IMR-90 (cell line): ENCODE results near the gene ZNF507. TPM values are rescaled to one million over a fixed set of nuclear protein-coding genes. Genes with fewer than 3 reads are reported as not detected.

Source experiments
- ATAC-seq: fragments of 200-7000 bp; cut with Tn5 transposase; 2 replicates; pipeline ENCODE4 v1.9.1; 2020; ENCODE audit warnings: low read depth, mild to moderate bottlenecking, moderate library complexity
- BruUV-seq: library from RNA; stranded (reverse); fragments of 400-500 nt; replicated peaks from 2 replicates; lab custom pipeline; 2021; lab: Mats Ljungman, UMichigan
- CTCF ChIA-PET: fragments of 300-600 bp; formaldehyde crosslinking; extraction: SDS; loops from one replicate; lab custom pipeline; 2021; ENCODE audit warnings: antibody characterized with exemption; lab: Yijun Ruan, JAX
- POLR2A ChIA-PET: fragments of 300-600 bp; sonication (Branson Sonifier 250); formaldehyde crosslinking; loops from one replicate; lab custom pipeline; 2022; ENCODE audit warnings: antibody characterized with exemption; ENCODE audit not compliant: unreplicated experiment; lab: Charles Lee
- DNase-seq: peaks from one replicate; pipeline ENCODE4 v3.0.0; 2013
- H2AFZ ChIP-seq: replicated peaks from 2 replicates; pipeline ENCODE3; 2013; ENCODE audit warnings: low read length, mild to moderate bottlenecking; ENCODE audit not compliant: poor library complexity
- H2AK5ac ChIP-seq: 2 replicates; pipeline ENCODE4 v1.6.1; 2013; ENCODE audit warnings: low read depth, low read length, inconsistent platforms
- H2AK9ac ChIP-seq: replicated peaks from 2 replicates; pipeline ENCODE3; 2013; ENCODE audit warnings: mild to moderate bottlenecking, low read depth, low read length, moderate library complexity; ENCODE audit not compliant: poor library complexity
- H2BK120ac ChIP-seq: 2 replicates; pipeline ENCODE4 v1.6.1; 2013; ENCODE audit warnings: low read depth, low read length, inconsistent platforms
- H2BK15ac ChIP-seq: 3 replicates; pipeline ENCODE4 v1.6.1; 2013; ENCODE audit warnings: low read depth, low read length, inconsistent platforms
- H2BK20ac ChIP-seq: 2 replicates; pipeline ENCODE4 v1.6.1; 2013; ENCODE audit warnings: low read depth, mild to moderate bottlenecking, inconsistent platforms, low read length, moderate library complexity
- H2BK5ac ChIP-seq: 2 replicates; pipeline ENCODE4 v1.6.1; 2013; ENCODE audit warnings: mild to moderate bottlenecking, low read depth, low read length, inconsistent platforms; ENCODE audit not compliant: poor library complexity, severe bottlenecking
- H3K14ac ChIP-seq: replicated peaks from 2 replicates; pipeline ENCODE4 v1.6.1; 2013; ENCODE audit warnings: low read depth, low read length, inconsistent platforms
- H3K18ac ChIP-seq: 2 replicates; pipeline ENCODE4 v1.6.1; 2013; ENCODE audit warnings: low read depth, low read length, control low read depth
- H3K23ac ChIP-seq: 2 replicates; pipeline ENCODE4 v1.6.1; 2013; ENCODE audit warnings: low read depth, low read length, inconsistent platforms
- H3K27ac ChIP-seq: 2 replicates; pipeline ENCODE4 v1.5.1; 2013; ENCODE audit warnings: mild to moderate bottlenecking, control low read depth, low read length; ENCODE audit not compliant: insufficient read depth
- H3K27me3 ChIP-seq: 2 replicates; pipeline ENCODE4 v1.6.1; 2013; ENCODE audit warnings: low read length; ENCODE audit not compliant: control insufficient read depth, insufficient read depth
- H3K36me3 ChIP-seq: 2 replicates; pipeline ENCODE4 v1.6.1; 2013; ENCODE audit warnings: low read length, mixed read lengths; ENCODE audit not compliant: control insufficient read depth, insufficient read depth
- H3K4ac ChIP-seq: 2 replicates; pipeline ENCODE4 v1.6.1; 2013; ENCODE audit warnings: low read depth, low read length, inconsistent platforms
- H3K4me1 ChIP-seq: 2 replicates; pipeline ENCODE4 v1.6.1; 2013; ENCODE audit warnings: low read length, mixed read lengths; ENCODE audit not compliant: control insufficient read depth, insufficient read depth
- H3K4me2 ChIP-seq: 2 replicates; pipeline ENCODE4 v1.6.1; 2013; ENCODE audit warnings: low read depth, mild to moderate bottlenecking, control low read depth, low read length, moderate library complexity
- H3K4me3 ChIP-seq: 2 replicates; pipeline ENCODE4 v1.5.1; 2013; ENCODE audit warnings: low read depth, mild to moderate bottlenecking, control low read depth, low read length, moderate library complexity; ENCODE audit not compliant: insufficient read depth
- H3K56ac ChIP-seq: 2 replicates; pipeline ENCODE4 v1.6.1; 2013; ENCODE audit warnings: low read length, inconsistent platforms; ENCODE audit not compliant: insufficient read depth; ENCODE audit errors: extremely low read depth
- H3K79me1 ChIP-seq, 2 experiments: 2 replicates each; pipeline ENCODE4 v1.6.1; 2013; ENCODE audit warnings: low read length in 2 of 2, inconsistent platforms in 1 of 2, low read depth in 1 of 2
- H3K9ac ChIP-seq: 2 replicates; pipeline ENCODE4 v1.6.1; 2013; ENCODE audit warnings: low read depth, low read length, control low read depth
- H3K9me1 ChIP-seq: 2 replicates; pipeline ENCODE4 v1.6.1; 2013; ENCODE audit warnings: low read length, inconsistent platforms; ENCODE audit not compliant: insufficient read depth
- H3K9me3 ChIP-seq: 2 replicates; pipeline ENCODE4 v1.6.1; 2013; ENCODE audit warnings: low read length; ENCODE audit not compliant: control insufficient read depth, insufficient read depth
- H4K20me1 ChIP-seq: 2 replicates; pipeline ENCODE4 v1.6.1; 2013; ENCODE audit warnings: low read length, inconsistent platforms; ENCODE audit not compliant: insufficient read depth
- H4K5ac ChIP-seq: 2 replicates; pipeline ENCODE4 v1.6.1; 2013; ENCODE audit warnings: mild to moderate bottlenecking, low read depth, low read length, control low read depth
- H4K8ac ChIP-seq, 2 experiments: 2 replicates each; pipeline ENCODE4 v1.6.1; 2013; ENCODE audit warnings: low read depth in 2 of 2, low read length in 2 of 2, control low read depth in 1 of 2, inconsistent platforms in 1 of 2
- H4K91ac ChIP-seq: 2 replicates; pipeline ENCODE4 v1.6.1; 2013; ENCODE audit warnings: low read depth, low read length, inconsistent platforms; ENCODE audit not compliant: insufficient read depth
- CHD1 ChIP-seq: IDR thresholded peaks from 2 replicates; pipeline ENCODE4 v1.6.1; 2012; ENCODE audit warnings: low read depth, low read length, improper control_type of control experiment
- FOS ChIP-seq: fragments of 150-350 bp; IDR thresholded peaks from 2 replicates; pipeline ENCODE4 v1.6.1; 2016; ENCODE audit warnings: low read depth, low read length
- MAFK ChIP-seq: IDR thresholded peaks from 2 replicates; pipeline ENCODE4 v1.6.1; 2012; ENCODE audit warnings: low read depth, low read length, improper control_type of control experiment
- MAZ ChIP-seq: IDR thresholded peaks from 2 replicates; pipeline ENCODE4 v1.6.1; 2012; ENCODE audit warnings: low read depth, mild to moderate bottlenecking, low read length, improper control_type of control experiment, moderate library complexity, borderline replicate concordance
- MXI1 ChIP-seq: IDR thresholded peaks from 2 replicates; pipeline ENCODE4 v1.6.1; 2012; ENCODE audit warnings: low read depth, mild to moderate bottlenecking, low read length, moderate library complexity, borderline replicate concordance
- NFE2L2 ChIP-seq: fragments of 150-350 bp; IDR thresholded peaks from 2 replicates; pipeline ENCODE4 v1.6.1; 2016; ENCODE audit warnings: low read depth, mild to moderate bottlenecking, low read length
- RAD21 ChIP-seq: IDR thresholded peaks from 2 replicates; pipeline ENCODE4 v1.6.1; 2012; ENCODE audit warnings: low read length, improper control_type of control experiment
- RCOR1 ChIP-seq: IDR thresholded peaks from 2 replicates; pipeline ENCODE4 v1.6.1; 2012; ENCODE audit warnings: mild to moderate bottlenecking, low read length, improper control_type of control experiment; ENCODE audit not compliant: insufficient replicate concordance
- RFX5 ChIP-seq: IDR thresholded peaks from 2 replicates; pipeline ENCODE4 v1.8.0; 2012; ENCODE audit warnings: low read depth, mild to moderate bottlenecking, low read length, moderate library complexity
- SMC3 ChIP-seq: fragments of 150-350 bp; IDR thresholded peaks from 2 replicates; pipeline ENCODE4 v1.6.1; 2016; ENCODE audit warnings: low read depth, mild to moderate bottlenecking, antibody characterized with exemption, low read length, moderate library complexity
- WGBS, 2 experiments: methylation state at CpG; one replicate each; pipeline versions ENCODE4 v1.1.5 to v1.1.7; 2013; ENCODE audit warnings: missing lambda C conversion rate in 2 of 2; ENCODE audit not compliant: insufficient read length in 1 of 2; ENCODE audit errors: extremely low coverage in 2 of 2; 5-methylcytosine and 5-hydroxymethylcytosine counted together
- dilution Hi-C: fragments of 300-500 bp; cut with HindIII; formaldehyde crosslinking; loops from one replicate; pipeline ENCODE4 v1.14.3; 2018; ENCODE audit warnings: low sequenced_read_pairs; ENCODE audit not compliant: unreplicated experiment
- in situ Hi-C: fragments of 300-500 bp; cut with MboI; formaldehyde crosslinking; loops from 3 replicates; pipeline ENCODE4 v1.14.3; 2019; ENCODE audit warnings: low sequenced_read_pairs, inconsistent platforms, mixed read lengths
- intact Hi-C: fragments of 100-400 bp; cut with micrococcal nuclease; formaldehyde crosslinking; loops from 2 replicates; pipeline ENCODE4 v1.10.0; 2022
- polyA plus RNA-seq, 3 experiments: library from polyadenylated mRNA; depleted of rRNA; stranded (reverse); fragments of >200 nt; gene quantifications; 2 replicates each; pipeline ENCODE4 v1.2.3, GENCODE V29; 2012; ENCODE audit warnings: low replicate concordance in 1 of 3
- total RNA-seq: library from RNA; depleted of rRNA; stranded (reverse); fragments of >200 nt; gene quantifications from 2 replicates; pipeline ENCODE4 v1.2.3, GENCODE V29; 2012
- TF ChIP-seq, protein P1 (sequence below): fragments of 150-350 bp; IDR thresholded peaks from 2 replicates; pipeline ENCODE4 v1.6.1; 2016; ENCODE audit warnings: low read depth, mild to moderate bottlenecking, low read length, moderate library complexity, borderline replicate concordance
- TF ChIP-seq, protein P2 (sequence below): fragments of 150-350 bp; IDR thresholded peaks from 2 replicates; pipeline ENCODE4 v1.6.1; 2017; ENCODE audit warnings: mild to moderate bottlenecking, antibody characterized with exemption, low read length, low read depth
- TF ChIP-seq, protein P3 (sequence below): conservative IDR thresholded peaks from 2 replicates; pipeline ENCODE4 v1.5.1; 2012; ENCODE audit warnings: mild to moderate bottlenecking, low read depth, low read length, improper control_type of control experiment

ZNF507 gene
- total and polyA plus RNA-seq, 2 of the 4 experiments (the other 2 are of a cell fraction) = 9.6 to 19.9 TPM

DNA sequence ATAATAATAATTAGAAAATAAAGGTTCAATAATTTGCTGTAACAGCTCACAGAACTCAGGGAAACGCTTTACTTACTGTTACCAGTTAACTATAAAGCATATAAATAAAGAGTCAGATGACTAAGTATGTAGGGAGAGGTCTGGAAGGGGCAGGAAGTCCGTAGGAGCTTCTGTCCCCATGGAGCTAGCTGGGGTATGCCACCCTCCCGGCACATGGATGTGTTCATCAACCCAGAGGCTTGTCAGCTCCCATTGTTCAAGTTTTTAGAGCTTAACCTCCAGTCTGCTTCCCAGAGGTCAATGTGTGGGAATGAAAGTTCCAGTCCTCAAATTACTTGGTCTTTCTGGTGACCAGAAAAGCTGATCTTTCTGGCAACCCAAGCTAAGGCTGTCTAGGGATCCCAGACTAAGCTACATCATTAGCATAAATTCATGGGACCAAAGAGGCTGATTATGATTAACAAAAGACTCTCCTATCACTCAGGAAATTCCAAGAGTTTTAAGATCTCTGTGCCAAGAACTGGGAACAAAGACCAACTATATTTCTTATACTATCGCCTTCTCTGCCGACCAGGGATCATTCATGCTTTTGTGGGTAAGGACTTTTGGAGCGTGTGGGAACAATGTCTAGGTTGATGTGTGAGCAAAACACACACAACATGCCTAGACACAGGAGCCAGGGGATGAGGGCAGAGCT, 31.7 kb upstream of the ZNF507 start:
- Histone ChIP-seq H2BK20ac (no peak overlapping the region), H2AK9ac (no peak overlapping the region), H3K9ac (no peak overlapping the region), H4K8ac (no peak overlapping the region), H2BK5ac (no peak overlapping the region), H3K4ac (no peak overlapping the region), H3K79me1 (no peaks in the 10 kb centered on the region), H2AK5ac (no peak overlapping the region), H2BK120ac (no peak overlapping the region), H2BK15ac (no peak overlapping the region), H4K5ac (no peak overlapping the region), H3K36me3 (no peaks in the 10 kb centered on the region), H3K56ac (no peak overlapping the region), H3K27me3 (peaks cover 5% of the 10 kb centered on the region), H2AFZ (no peak overlapping the region), H3K27ac (no peak overlapping the region), H3K23ac (no peak overlapping the region), H4K20me1 (no peaks in the 10 kb centered on the region), H4K91ac (no peak overlapping the region), H3K14ac (no peak overlapping the region), H3K4me1 (no peaks in the 10 kb centered on the region), H3K4me2 (no peak overlapping the region), H3K4me3 (no peak overlapping the region), H3K9me3 (no peaks in the 10 kb centered on the region), H3K9me1 (no peaks in the 10 kb centered on the region), H3K18ac (no peak overlapping the region)
- in situ Hi-C loops = no loop called here
- WGBS, 2 experiments = no CpG with 5 or more reads among the region's 6 CpGs
- TF ChIP-seq SMC3 = no peak
- TF ChIP-seq RCOR1 = no peak
- TF ChIP-seq RFX5 = no peak
- no peak for TF ChIP-seq MXI1
- no peak for TF ChIP-seq FOS
- TF ChIP-seq CHD1 = no peak
- TF ChIP-seq, protein P1, sequence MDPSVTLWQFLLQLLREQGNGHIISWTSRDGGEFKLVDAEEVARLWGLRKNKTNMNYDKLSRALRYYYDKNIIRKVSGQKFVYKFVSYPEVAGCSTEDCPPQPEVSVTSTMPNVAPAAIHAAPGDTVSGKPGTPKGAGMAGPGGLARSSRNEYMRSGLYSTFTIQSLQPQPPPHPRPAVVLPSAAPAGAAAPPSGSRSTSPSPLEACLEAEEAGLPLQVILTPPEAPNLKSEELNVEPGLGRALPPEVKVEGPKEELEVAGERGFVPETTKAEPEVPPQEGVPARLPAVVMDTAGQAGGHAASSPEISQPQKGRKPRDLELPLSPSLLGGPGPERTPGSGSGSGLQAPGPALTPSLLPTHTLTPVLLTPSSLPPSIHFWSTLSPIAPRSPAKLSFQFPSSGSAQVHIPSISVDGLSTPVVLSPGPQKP = no peak
- TF ChIP-seq, protein P2, sequence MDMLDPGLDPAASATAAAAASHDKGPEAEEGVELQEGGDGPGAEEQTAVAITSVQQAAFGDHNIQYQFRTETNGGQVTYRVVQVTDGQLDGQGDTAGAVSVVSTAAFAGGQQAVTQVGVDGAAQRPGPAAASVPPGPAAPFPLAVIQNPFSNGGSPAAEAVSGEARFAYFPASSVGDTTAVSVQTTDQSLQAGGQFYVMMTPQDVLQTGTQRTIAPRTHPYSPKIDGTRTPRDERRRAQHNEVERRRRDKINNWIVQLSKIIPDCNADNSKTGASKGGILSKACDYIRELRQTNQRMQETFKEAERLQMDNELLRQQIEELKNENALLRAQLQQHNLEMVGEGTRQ = no peak
- TF ChIP-seq MAFK = no peak
- no peak for TF ChIP-seq MAZ
- no peak for TF ChIP-seq NFE2L2
- TF ChIP-seq, protein P3, sequence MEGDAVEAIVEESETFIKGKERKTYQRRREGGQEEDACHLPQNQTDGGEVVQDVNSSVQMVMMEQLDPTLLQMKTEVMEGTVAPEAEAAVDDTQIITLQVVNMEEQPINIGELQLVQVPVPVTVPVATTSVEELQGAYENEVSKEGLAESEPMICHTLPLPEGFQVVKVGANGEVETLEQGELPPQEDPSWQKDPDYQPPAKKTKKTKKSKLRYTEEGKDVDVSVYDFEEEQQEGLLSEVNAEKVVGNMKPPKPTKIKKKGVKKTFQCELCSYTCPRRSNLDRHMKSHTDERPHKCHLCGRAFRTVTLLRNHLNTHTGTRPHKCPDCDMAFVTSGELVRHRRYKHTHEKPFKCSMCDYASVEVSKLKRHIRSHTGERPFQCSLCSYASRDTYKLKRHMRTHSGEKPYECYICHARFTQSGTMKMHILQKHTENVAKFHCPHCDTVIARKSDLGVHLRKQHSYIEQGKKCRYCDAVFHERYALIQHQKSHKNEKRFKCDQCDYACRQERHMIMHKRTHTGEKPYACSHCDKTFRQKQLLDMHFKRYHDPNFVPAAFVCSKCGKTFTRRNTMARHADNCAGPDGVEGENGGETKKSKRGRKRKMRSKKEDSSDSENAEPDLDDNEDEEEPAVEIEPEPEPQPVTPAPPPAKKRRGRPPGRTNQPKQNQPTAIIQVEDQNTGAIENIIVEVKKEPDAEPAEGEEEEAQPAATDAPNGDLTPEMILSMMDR = no peak
- TF ChIP-seq RAD21 = no peak
- no TSS peak for BruUV-seq
- ChIA-PET CTCF (interaction anchor here (0.6 kb wide), 1 partner anchor 232 kb away, joined by 3 read pairs; no protein-coding TSS in a partner anchor), POLR2A (interaction anchor here (0.6 kb wide), 1 partner anchor 267 kb away, joined by 9 read pairs; the partner anchor contains the start of gene PDCD5)
- dilution Hi-C loops = no loop called here
- ATAC-seq = no peak
- intact Hi-C loops = no loop called here
- no peak for DNase-seq
